ENCODE data around the gene SPAG4. TPM values are rescaled to one million over a fixed set of nuclear protein-coding genes. Genes with fewer than 3 reads are reported as not detected.

Gene SPAG4, protein sequence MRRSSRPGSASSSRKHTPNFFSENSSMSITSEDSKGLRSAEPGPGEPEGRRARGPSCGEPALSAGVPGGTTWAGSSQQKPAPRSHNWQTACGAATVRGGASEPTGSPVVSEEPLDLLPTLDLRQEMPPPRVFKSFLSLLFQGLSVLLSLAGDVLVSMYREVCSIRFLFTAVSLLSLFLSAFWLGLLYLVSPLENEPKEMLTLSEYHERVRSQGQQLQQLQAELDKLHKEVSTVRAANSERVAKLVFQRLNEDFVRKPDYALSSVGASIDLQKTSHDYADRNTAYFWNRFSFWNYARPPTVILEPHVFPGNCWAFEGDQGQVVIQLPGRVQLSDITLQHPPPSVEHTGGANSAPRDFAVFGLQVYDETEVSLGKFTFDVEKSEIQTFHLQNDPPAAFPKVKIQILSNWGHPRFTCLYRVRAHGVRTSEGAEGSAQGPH
- total RNA-seq: 10.9 and 16.9 TPM in 2 replicates

DNA sequence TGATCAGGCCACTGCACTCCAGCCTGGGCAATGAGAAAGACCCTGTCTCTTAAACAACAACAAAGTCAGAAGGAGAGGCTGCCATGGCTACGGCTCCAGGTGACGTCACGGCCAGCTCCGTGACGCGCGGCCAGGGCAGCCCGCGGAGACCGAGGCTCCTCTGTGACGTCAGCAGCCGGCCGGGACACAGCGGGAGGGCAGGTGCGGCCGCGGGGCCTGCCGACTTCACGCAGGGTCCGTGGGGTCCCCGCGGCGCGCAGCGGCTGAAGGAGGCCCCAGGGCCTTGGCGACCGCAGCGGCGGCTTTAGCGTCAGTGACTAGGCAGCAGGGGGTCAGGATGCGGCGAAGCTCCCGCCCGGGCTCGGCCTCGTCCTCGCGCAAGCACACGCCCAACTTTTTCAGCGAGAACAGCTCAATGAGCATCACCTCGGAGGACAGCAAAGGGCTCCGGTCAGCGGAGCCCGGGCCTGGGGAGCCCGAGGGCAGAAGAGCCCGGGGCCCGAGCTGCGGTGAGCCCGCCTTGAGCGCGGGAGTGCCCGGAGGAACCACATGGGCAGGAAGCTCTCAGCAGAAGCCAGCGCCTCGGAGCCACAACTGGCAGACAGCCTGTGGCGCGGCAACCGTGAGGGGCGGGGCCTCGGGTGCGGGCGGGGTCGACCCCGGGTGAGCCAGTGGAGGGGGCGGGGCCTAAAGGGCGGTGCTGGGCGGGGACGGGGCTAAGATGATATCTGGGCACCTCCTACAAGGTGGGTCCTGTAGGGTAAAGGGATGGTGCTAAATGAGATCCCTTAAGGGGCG lies at the start of gene SPAG4:
TSS of gene SPAG4 (plus strand) at position 163 of the 798 bp plus-strand sequence. CDS start at position 338, 175 bp downstream.

DNA sequence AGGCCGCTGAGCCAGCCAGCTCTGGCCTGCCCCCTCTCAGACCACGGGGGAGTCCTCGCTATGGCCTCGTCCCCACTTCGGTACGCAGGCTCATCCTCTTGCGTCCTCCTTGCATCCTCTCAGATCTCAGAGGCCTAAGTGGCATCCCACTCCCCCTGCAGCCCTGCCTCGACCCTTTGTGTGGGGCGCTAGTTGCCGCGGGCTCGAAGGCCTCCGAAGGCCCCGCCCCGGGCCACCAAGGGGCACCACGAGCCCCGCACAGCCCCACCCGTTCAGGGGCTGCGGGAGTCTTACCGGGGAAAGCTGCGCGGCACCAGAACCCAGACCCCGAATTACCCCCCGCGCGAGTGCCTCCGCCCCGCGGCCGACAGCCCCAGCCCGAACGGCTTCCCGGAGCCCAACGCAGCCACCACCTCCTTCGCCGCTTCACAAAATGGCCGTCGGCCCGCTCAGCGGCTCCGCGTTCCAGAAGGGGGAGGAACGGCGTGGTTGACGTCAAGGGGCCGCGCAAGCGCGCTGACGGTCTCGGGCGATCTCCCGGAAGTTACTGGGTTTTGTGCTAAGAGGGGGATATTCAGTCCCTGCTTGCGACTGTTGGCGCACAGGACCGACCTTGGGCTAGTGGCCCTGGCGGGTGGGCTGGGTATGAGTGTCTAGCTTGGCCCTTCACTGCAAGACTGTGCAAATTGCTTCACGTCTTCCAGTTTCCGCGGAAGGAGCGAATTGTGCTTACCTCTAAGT lies 49.0 kb downstream of the SPAG4 start, which contains the start of the genes CPNE1 and RBM12:
TSS of gene CPNE1 (minus strand) at position 435 of the 741 bp plus-strand sequence. CDS start 31,977 bp downstream, outside the sequence.
TSS of gene RBM12 (minus strand) at position 435 of the 741 bp plus-strand sequence. CDS start 9,578 bp downstream, outside the sequence.

Other genes starting within 250 kb of the SPAG4 start
- gene UQCC1, start 203.9 kb upstream of the SPAG4 start, total RNA-seq: 14.7 and 20.9 TPM in 2 replicates
- gene GDF5, start 177.6 kb upstream of the SPAG4 start, total RNA-seq: under 0.01 and 3.9 TPM in 2 replicates
- gene CEP250, start 160.2 kb upstream of the SPAG4 start, total RNA-seq: 17.8 and 33.7 TPM in 2 replicates
- not detected in 2 replicates for gene C20orf173, start 86.2 kb upstream of the SPAG4 start, total RNA-seq
- 367 and 383 TPM in 2 replicates for gene ERGIC3, start 73.8 kb upstream of the SPAG4 start, total RNA-seq
- gene CPNE1, start 49.1 kb downstream of the SPAG4 start, total RNA-seq: 57.1 and 110 TPM in 2 replicates
- 43.5 and 47.2 TPM in 2 replicates for gene RBM12, start 49.1 kb downstream of the SPAG4 start, total RNA-seq
- 26.7 and 30.9 TPM in 2 replicates for gene NFS1, start 83.5 kb downstream of the SPAG4 start, total RNA-seq
- gene ROMO1, start 83.6 kb downstream of the SPAG4 start, total RNA-seq: 149 and 260 TPM in 2 replicates
- gene RBM39, start 126.4 kb downstream of the SPAG4 start, total RNA-seq: 189 and 196 TPM in 2 replicates
- gene PHF20, start 156.2 kb downstream of the SPAG4 start, total RNA-seq: 23.0 and 28.0 TPM in 2 replicates

Measured in tracheal epithelial cell (primary cell).